Islet of Langerhans (tissue), 1 donor: ENCODE measurements around the gene MAP3K19.
"Not testable (repeated sequence)": the region's sequence is repeated elsewhere in the genome, so short reads cannot be mapped to it uniquely, and the experiment has no call there.

Experiments
- FAIRE-seq: peaks from one replicate; lab custom pipeline; 2011; peaks lifted over from hg19 to GRCh38; lab: Jason Lieb, UNC

MAP3K19 gene

GRCh38 chr2:135052042-135052876 lies 5.0 kb upstream of the MAP3K19 start, which contains the start of gene RAB3GAP1:
TSS of gene RAB3GAP1 (plus strand) at chr2:135052292. CDS start at chr2:135052308, 16 bp downstream.
- no peak for FAIRE-seq

- no peak for FAIRE-seq
These were observed 3.4 kb upstream of the MAP3K19 start for GRCh38 chr2:135050684-135051083.

- no peak for FAIRE-seq
These were observed 2.9 kb upstream of the MAP3K19 start for GRCh38 chr2:135050132-135050531.

GRCh38 chr2:135048122-135048521 lies 875 bp upstream of the MAP3K19 start:
- FAIRE-seq = no peak

DNA sequence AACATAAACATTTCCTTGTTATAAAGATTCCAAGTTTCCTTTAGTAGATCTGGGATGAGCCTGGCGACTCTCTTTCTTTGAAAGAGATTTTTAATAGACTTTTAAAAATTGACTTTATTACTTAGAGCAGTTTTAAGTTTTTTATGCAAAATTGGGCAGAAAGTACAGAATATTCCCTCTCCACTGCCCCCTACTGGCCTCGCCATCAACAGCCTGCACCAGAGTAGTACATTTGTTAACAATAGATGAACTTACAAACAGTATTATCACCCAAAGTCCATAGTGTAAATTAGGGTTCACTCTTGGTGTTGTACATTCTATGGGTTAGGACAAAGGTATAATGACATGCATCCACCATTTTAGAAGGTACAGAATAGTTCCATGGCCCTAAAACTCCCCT lies 3.9 kb downstream of the MAP3K19 start:
- FAIRE-seq = no peak

GRCh38 chr2:135037831-135038230 lies 9.4 kb downstream of the MAP3K19 start:
- no peak for FAIRE-seq

GRCh38 chr2:135033216-135033615 lies 14.0 kb downstream of the MAP3K19 start:
- FAIRE-seq = not testable (repeated sequence)

GRCh38 chr2:135030826-135031225 lies 16.4 kb downstream of the MAP3K19 start:
- FAIRE-seq = no peak

- no peak for FAIRE-seq
These were observed 17.6 kb downstream of the MAP3K19 start for GRCh38 chr2:135029481-135030134.

DNA sequence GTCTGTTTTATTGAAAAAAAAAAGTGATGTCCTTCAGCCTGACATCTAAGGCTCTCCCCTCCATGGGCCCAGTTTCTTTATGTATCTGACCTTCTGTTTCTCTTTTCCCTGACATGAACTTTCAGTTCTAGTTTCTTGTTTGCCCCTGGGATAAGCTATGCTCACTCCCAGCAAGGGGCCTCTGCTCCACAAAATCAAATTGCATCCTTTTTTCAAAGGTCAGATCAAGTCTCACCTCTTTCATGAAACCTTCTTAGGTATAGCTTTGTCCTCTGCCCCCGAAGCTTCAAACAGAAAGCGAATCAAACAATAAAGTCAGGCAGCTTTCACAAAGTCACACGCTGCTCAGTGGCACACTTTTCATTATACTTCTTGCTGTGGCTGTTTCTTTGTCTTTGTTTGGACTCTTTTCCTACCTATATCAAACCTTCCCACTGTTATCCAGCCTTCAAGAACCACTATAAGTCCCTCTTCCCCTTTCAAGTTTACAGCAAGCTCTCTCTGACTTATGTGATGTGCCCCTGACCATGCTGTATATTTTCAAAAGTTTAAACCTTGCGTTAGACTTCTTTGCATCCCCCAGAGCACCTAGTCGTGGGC lies 23.3 kb downstream of the MAP3K19 start:
- no peak for FAIRE-seq

DNA sequence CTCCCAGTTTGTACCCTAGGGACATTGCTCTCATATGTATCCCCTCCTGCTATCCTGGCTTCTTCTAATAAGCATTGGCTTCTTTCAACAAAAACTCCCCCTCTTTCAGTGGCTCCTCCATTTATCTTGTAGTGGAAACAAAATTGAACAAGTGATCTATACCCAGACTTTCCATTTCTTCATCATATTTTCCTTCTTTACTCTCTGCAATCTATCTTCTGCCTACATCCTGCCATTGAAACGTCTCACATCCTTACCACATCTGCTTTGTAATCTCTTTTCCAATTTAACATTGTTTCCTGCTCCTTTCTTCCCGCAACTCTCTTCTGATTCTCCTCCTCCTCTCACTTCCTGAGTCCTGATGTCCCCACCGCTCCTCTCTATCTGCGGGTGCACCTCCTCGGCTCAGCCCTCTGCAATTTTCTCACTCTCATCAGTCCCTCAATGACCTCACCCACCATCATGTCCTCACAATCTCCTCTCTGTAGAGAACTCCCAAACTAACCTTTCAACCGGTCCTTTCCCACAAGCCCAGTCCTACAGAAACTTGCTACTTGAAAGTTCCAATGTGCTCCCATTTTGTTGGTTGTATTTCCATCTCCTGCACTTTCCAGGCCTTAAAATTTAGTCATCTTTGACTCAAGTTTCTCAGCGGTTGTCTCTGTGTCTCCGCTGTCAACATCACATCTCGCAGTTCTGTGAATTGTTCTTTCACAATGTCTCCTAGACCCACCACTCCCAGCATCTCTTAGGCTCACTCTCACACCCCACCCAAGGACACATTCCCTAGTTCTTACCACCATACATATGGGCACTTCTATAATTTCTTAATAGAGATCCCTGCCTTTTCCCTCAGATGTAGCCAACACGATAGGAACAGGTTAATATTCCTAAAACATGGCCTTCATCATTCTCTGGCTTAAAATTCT lies 24.0 kb downstream of the MAP3K19 start:
- FAIRE-seq = no peak

- no peak for FAIRE-seq
These were observed 25.6 kb downstream of the MAP3K19 start for GRCh38 chr2:135021618-135022017.

- FAIRE-seq = no peak
These were observed 35.6 kb downstream of the MAP3K19 start for GRCh38 chr2:135011633-135012032.

GRCh38 chr2:135010200-135010942 lies 36.9 kb downstream of the MAP3K19 start:
- FAIRE-seq = no peak

DNA sequence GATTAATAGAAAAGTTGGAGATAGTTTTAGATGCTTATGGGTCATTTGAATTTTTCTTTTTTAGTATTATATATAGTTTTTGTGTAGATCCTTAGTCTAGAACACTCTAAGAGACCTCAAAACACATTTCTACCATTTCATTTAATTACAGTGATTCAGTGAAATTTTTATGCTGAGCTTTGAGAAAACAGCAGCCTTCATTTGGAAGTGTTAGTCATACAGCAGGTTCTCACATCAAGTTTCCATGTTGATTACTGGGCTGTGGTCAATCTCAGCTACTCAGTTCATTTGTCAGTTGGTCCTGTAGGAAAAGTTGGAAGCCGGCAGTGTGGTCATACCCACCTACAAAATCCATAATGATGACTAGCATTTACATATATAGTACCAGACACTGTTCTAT lies 37.9 kb downstream of the MAP3K19 start:
- FAIRE-seq = no peak

DNA sequence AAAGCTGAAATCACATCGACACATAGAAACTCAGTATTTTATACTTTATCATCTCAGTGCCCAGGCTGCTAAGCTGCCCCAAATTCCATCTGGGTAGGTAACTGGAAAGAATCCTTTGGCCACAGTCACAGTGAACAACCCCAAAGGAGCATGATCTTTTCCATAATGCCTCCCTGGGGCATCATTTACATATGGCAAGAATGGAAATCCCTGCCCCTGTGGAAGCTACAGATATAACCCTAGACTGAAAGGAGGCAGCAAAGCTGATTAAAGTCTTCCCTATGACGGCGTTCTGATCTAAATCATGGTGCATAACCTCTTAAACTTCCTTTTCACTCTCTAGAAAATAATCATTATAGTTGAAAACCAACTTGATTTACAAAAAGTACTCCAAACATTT lies 41.5 kb downstream of the MAP3K19 start:
- FAIRE-seq = no peak

DNA sequence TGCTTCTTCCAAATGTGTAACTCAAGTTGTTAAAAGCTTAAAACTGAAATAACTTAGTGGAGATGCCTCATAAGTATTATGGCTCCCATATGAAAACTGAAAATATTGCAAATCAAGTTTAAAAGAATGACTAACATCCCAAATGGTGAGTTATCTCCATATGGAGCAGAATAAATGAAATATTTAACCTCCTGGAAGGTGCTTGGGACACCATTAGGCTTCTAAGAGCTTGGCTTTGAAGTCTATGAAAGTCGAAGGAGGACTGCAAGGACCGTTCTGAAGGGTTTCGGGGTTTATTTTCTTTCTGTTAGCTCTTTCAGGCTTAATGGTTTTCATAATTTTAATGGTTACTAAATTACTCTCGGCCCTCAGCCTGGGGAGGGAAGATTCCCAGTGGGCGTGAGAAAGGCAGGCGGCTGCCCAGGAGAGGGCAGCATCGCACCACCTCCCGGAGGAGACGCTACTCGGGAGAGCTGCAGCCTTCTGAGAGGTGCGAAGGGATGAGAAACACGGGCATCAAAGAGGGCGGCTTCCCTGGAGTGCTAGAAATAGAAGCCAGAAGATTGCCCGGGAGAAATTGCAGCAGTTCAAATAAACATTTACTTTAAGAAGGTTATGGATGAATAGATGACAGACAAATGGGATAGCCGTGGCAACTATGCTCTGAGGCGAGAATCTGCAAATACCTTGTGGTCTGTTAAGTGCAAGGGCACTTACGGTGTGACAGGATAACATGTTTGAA lies 43.1 kb downstream of the MAP3K19 start:
- peak; percentile 33 for FAIRE-seq

DNA sequence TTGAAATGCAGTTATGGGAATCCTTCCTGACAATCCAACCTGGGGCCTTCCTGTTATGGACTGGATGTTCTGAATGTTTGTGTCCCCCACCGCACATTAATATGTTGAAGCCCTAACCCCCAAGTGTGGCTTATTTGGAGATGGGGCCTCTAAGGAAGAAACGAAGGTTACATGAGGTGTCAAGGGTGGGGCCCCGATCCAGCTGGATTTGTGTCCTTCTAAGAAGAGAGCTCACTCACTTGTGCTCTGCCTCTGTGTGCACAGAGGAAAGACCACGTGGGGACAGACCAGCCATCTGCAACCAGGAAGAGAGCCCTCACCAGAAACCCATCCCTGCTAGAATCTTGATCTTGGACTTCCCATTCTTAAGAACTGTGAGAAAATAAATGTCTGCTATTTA lies 44.4 kb downstream of the MAP3K19 start:
- FAIRE-seq = no peak

DNA sequence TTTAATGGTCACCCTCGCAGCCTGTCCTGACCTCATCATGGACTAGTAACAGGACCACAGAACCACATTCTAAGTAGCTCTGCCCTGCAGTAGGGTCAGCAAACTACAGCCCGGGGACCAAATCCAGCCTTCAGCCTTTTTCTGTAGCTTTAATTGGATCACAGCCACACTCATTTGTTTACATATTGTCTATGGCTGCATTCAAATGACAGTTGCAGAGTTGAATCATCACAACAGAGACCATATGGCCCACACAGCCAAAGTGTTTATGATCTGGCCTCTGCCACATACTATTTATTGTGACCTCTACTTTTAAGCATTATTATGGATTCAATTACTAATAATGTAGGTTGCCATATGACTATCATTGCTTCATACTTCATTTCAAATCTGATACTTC lies 47.7 kb downstream of the MAP3K19 start:
- no peak for FAIRE-seq

DNA sequence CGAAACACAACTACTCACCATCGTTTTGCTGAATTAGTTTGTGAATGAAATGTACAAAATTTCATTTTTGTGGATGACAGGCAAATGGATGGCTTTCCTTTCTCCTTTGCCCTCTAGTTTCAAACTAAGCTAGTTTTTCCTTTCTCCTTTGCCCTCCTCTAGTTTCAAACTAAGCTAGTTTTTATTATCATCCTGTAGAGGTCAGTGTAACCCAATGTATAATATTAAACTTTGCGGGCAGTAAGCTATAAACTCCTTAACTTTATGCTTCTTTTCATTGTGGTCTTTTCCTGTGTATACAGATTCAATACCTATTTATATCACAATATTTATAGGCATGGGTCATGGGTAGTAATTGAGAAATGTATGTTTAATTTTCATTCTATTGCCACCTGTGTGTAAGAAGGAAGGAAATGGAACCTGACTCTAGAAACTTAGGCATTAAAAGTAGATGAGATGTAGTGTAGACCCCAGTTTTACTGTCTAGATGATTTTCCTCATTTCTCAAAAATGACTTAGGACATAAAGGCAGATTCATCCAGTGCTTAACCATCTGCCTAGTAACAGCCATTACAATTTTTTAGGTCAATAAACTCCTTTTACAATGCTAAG lies 58.1 kb downstream of the MAP3K19 start:
- FAIRE-seq = peak; percentile 98
